Rectal smooth muscle tissue (tissue), 1 donor: ENCODE measurements around the gene TAPBPL.
"Not testable (repeated sequence)": the region's sequence is repeated elsewhere in the genome, so short reads cannot be mapped to it uniquely, and the experiment has no call there.

Source experiments
- H3K27ac ChIP-seq: one replicate; pipeline ENCODE4 v1.7.0; 2013; ENCODE audit warnings: low read depth, low read length, inconsistent platforms
- H3K27me3 ChIP-seq: one replicate; pipeline ENCODE4 v1.7.0; 2013; ENCODE audit warnings: low read length; ENCODE audit not compliant: control insufficient read depth, insufficient read depth
- H3K36me3 ChIP-seq: one replicate; pipeline ENCODE4 v1.7.0; 2013; ENCODE audit warnings: low read length; ENCODE audit not compliant: control insufficient read depth, insufficient read depth
- H3K4me1 ChIP-seq: one replicate; pipeline ENCODE4 v1.7.0; 2013; ENCODE audit warnings: low read length; ENCODE audit not compliant: control insufficient read depth, insufficient read depth
- H3K4me3 ChIP-seq: one replicate; pipeline ENCODE4 v1.7.0; 2013; ENCODE audit warnings: low read length
- H3K9ac ChIP-seq: one replicate; pipeline ENCODE4 v1.7.0; 2013; ENCODE audit warnings: low read length

The TAPBPL gene

GRCh38 chr12:6426882-6427671 is 24.8 kb upstream of the TAPBPL start:
- H3K4me3 ChIP-seq, result no peak overlapping the region
- H3K36me3 ChIP-seq, result no peaks in the 10 kb centered on the region
- no peak overlapping the region for H3K9ac ChIP-seq
- H3K27ac ChIP-seq, result no peak overlapping the region
- H3K4me1 ChIP-seq, result peaks cover 14% of the 10 kb centered on the region
- no peaks in the 10 kb centered on the region for H3K27me3 ChIP-seq

GRCh38 chr12:6427796-6428195 is 24.0 kb upstream of the TAPBPL start:
- peaks cover 14% of the 10 kb centered on the region for H3K4me1 ChIP-seq
- H3K9ac ChIP-seq, H3K27ac ChIP-seq, H3K27me3 ChIP-seq, H3K36me3 ChIP-seq, H3K4me3 ChIP-seq: not testable (repeated sequence)

- H3K9ac ChIP-seq, result no peak overlapping the region
- no peak overlapping the region for H3K27ac ChIP-seq
- H3K36me3 ChIP-seq, result no peaks in the 10 kb centered on the region
- peaks cover 13% of the 10 kb centered on the region for H3K4me1 ChIP-seq
- H3K4me3 ChIP-seq, result no peak overlapping the region
- H3K27me3 ChIP-seq, result no peaks in the 10 kb centered on the region
These were observed 23.5 kb upstream of the TAPBPL start for GRCh38 chr12:6428326-6428725.

GRCh38 chr12:6430124-6430989 is 21.5 kb upstream of the TAPBPL start:
- peaks cover 5% of the 10 kb centered on the region for H3K4me1 ChIP-seq
- H3K9ac ChIP-seq, result no peak overlapping the region
- peak overlapping the region; percentile 69 for H3K27ac ChIP-seq
- no peaks in the 10 kb centered on the region for H3K36me3 ChIP-seq
- H3K27me3 ChIP-seq, result no peaks in the 10 kb centered on the region
- H3K4me3 ChIP-seq, result peak overlapping the region; percentile 55

- Histone ChIP-seq H3K27me3 (no peaks in the 10 kb centered on the region), H3K9ac (no peak overlapping the region), H3K4me3 (no peak overlapping the region), H3K4me1 (peaks cover 5% of the 10 kb centered on the region), H3K36me3 (no peaks in the 10 kb centered on the region), H3K27ac (no peak overlapping the region)
These were observed 18.9 kb upstream of the TAPBPL start for GRCh38 chr12:6432991-6433390.

- H3K27ac ChIP-seq, result no peak overlapping the region
- no peak overlapping the region for H3K4me3 ChIP-seq
- peaks cover 2% of the 10 kb centered on the region for H3K36me3 ChIP-seq
- no peaks in the 10 kb centered on the region for H3K27me3 ChIP-seq
- H3K4me1 ChIP-seq, result peaks cover 5% of the 10 kb centered on the region
- H3K9ac ChIP-seq, result no peak overlapping the region
These were observed 17.4 kb upstream of the TAPBPL start for GRCh38 chr12:6434205-6435140.

GRCh38 chr12:6435961-6436715 is 15.7 kb upstream of the TAPBPL start:
- Histone ChIP-seq H3K4me3 (no peak overlapping the region), H3K4me1 (no peaks in the 10 kb centered on the region), H3K36me3 (peaks cover 2% of the 10 kb centered on the region), H3K27me3 (no peaks in the 10 kb centered on the region), H3K27ac (no peak overlapping the region), H3K9ac (no peak overlapping the region)

GRCh38 chr12:6437586-6437985 is 14.3 kb upstream of the TAPBPL start:
- no peak overlapping the region for H3K27ac ChIP-seq
- H3K36me3 ChIP-seq, result peaks cover 2% of the 10 kb centered on the region
- H3K9ac ChIP-seq, result no peak overlapping the region
- no peaks in the 10 kb centered on the region for H3K4me1 ChIP-seq
- H3K27me3 ChIP-seq, result no peaks in the 10 kb centered on the region
- no peak overlapping the region for H3K4me3 ChIP-seq

GRCh38 chr12:6438345-6438744 is 13.5 kb upstream of the TAPBPL start:
- peaks cover 2% of the 10 kb centered on the region for H3K36me3 ChIP-seq
- no peaks in the 10 kb centered on the region for H3K4me1 ChIP-seq
- no peak overlapping the region for H3K4me3 ChIP-seq
- H3K27ac ChIP-seq, result no peak overlapping the region
- H3K27me3 ChIP-seq, result no peaks in the 10 kb centered on the region
- H3K9ac ChIP-seq, result no peak overlapping the region

- H3K36me3 ChIP-seq, result peaks cover 5% of the 10 kb centered on the region
- H3K4me1 ChIP-seq, result no peaks in the 10 kb centered on the region
- H3K9ac ChIP-seq, result no peak overlapping the region
- no peak overlapping the region for H3K27ac ChIP-seq
- H3K27me3 ChIP-seq, result no peaks in the 10 kb centered on the region
- no peak overlapping the region for H3K4me3 ChIP-seq
These were observed 11.5 kb upstream of the TAPBPL start for GRCh38 chr12:6440391-6440790.

- Histone ChIP-seq H3K36me3 (peaks cover 7% of the 10 kb centered on the region), H3K4me1 (no peaks in the 10 kb centered on the region), H3K27ac (no peak overlapping the region), H3K27me3 (no peaks in the 10 kb centered on the region), H3K9ac (no peak overlapping the region), H3K4me3 (no peak overlapping the region)
These were observed 9.0 kb upstream of the TAPBPL start for GRCh38 chr12:6442836-6443235.
